PC-9 (cell line): Measurements from ENCODE around the gene KIFC3. TPM values are rescaled to one million over a fixed set of nuclear protein-coding genes. Genes with fewer than 3 reads are reported as not detected.

Source experiments
- BruUV-seq: library from RNA; stranded (reverse); fragments of 400-500 nt; replicated peaks from 2 replicates; lab custom pipeline; 2021; lab: Mats Ljungman, UMichigan
- CTCF ChIA-PET: fragments of 300-600 bp; sonication (Branson Sonifier 250); formaldehyde crosslinking; loops from one replicate; lab custom pipeline; 2022; ENCODE audit warnings: antibody characterized with exemption; lab: Charles Lee
- POLR2A ChIA-PET: fragments of 300-600 bp; sonication (Branson Sonifier 250); formaldehyde crosslinking; loops from one replicate; lab custom pipeline; 2022; ENCODE audit warnings: antibody characterized with exemption; ENCODE audit not compliant: unreplicated experiment; lab: Charles Lee
- DNase-seq, 2 experiments: peaks; one replicate each; pipeline versions ENCODE4 v3.0.0 to v3.0.0-alpha.2; 2015 to 2022; ENCODE audit warnings: mixed read lengths in 1 of 2
- H2AFZ ChIP-seq: fragments of 200-600 bp; sonication (generic); 2 replicates; pipeline ENCODE4 v1.8.1; 2017; ENCODE audit warnings: antibody characterized with exemption
- H3F3A ChIP-seq: fragments of 200-600 bp; sonication (generic); 2 replicates; pipeline ENCODE4 v1.8.1; 2017; ENCODE audit warnings: antibody characterized with exemption, mild to moderate bottlenecking, low read depth; ENCODE audit not compliant: insufficient read depth
- H3K27ac ChIP-seq: fragments of 200-600 bp; sonication (generic); 2 replicates; pipeline ENCODE4 v1.6.1; 2016; ENCODE audit warnings: mixed run types
- H3K27me3 ChIP-seq: fragments of 200-600 bp; sonication (generic); 2 replicates; pipeline ENCODE4 v1.6.1; 2016; ENCODE audit warnings: low read depth, mixed run types; ENCODE audit not compliant: insufficient read depth
- H3K36me3 ChIP-seq: fragments of 200-600 bp; sonication (generic); 2 replicates; pipeline ENCODE4 v1.6.1; 2016; ENCODE audit warnings: low read depth, mixed run types
- H3K4me1 ChIP-seq: fragments of 200-600 bp; sonication (generic); replicated peaks from 2 replicates; pipeline ENCODE4 v1.6.1; 2016; ENCODE audit warnings: mixed run types; ENCODE audit not compliant: insufficient read depth
- H3K4me2 ChIP-seq: fragments of 200-600 bp; sonication (generic); 2 replicates; pipeline ENCODE4 v1.6.1; 2017; ENCODE audit warnings: mixed run types
- H3K4me3 ChIP-seq: fragments of 200-600 bp; sonication (generic); 2 replicates; pipeline ENCODE4 v1.6.1; 2016; ENCODE audit warnings: mixed run types
- H3K79me2 ChIP-seq: fragments of 200-600 bp; sonication (generic); 2 replicates; pipeline ENCODE4 v1.6.1; 2017; ENCODE audit warnings: low read depth, mixed run types
- H3K9me2 ChIP-seq: fragments of 200-600 bp; sonication (generic); 2 replicates; pipeline ENCODE4 v1.8.1; 2017; ENCODE audit warnings: mild to moderate bottlenecking; ENCODE audit not compliant: insufficient read depth
- H3K9me3 ChIP-seq: fragments of 200-600 bp; sonication (generic); 2 replicates; pipeline ENCODE4 v1.8.1; 2016; ENCODE audit warnings: low read depth; ENCODE audit not compliant: insufficient read depth
- H4K20me1 ChIP-seq: fragments of 200-600 bp; sonication (generic); 2 replicates; pipeline ENCODE4 v1.8.1; 2017; ENCODE audit not compliant: insufficient read depth
- EZH2 ChIP-seq: fragments of 200-600 bp; sonication (generic); IDR thresholded peaks from 2 replicates; pipeline ENCODE4 v1.8.0; 2017; ENCODE audit warnings: antibody characterized with exemption, low read depth
- intact Hi-C: fragments of 100-400 bp; cut with micrococcal nuclease; formaldehyde crosslinking; loops from one replicate; pipeline ENCODE4 v1.10.0; 2022; ENCODE audit not compliant: unreplicated experiment
- total RNA-seq: library from RNA; stranded (reverse); gene quantifications from 2 replicates; pipeline ENCODE4 v1.2.3, GENCODE V29; 2021
- TF ChIP-seq, protein P1 (sequence below): fragments of 200-600 bp; sonication (generic); conservative IDR thresholded peaks from 2 replicates; pipeline ENCODE4 v1.6.1; 2017; ENCODE audit warnings: mixed run types, antibody characterized with exemption, mild to moderate bottlenecking, moderate library complexity

Gene KIFC3
- total RNA-seq, 1 experiment from 2014 or later = 52.5 TPM

DNA sequence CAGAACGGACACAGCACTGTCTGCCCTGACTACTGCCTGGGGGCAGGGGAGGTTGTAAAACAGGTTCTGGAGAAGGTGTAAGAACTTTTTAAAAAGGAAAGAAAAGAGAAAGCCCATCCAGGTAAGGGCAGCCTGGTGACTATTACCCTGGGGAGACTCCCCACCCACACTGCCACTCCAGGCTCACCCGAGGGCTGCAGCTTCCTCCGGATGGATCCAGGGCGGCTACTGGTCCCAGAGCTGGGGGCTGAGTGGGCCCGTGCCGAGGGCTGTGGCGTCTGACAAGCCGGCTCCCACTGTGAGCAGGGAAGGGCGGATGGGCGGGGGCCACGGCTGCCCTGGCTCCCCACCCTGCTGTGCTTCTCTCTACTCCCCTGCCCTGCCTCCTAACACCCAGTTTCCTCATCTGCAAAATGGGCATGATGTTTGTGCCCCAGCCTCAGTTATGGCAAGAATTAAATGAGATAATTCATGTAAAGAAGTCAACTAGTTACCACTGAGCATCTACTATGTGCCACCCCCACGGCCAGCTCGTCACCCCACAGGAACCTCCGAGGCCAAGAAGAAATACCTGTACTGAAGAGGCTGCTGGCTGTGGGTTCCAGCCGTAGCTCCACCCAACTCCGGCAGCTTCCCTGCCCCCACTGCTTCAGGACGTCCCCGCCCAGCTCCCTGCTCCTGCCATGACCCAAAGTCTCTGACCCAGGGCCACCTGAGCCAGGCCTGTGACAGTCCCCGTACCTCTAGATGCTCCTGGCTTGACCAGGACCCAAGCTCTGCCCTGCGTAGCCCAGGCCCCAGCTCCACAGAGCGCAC is 42.5 kb downstream of the KIFC3 start:
- ChIA-PET POLR2A (no interaction called here), CTCF (no interaction called here)
- H3K4me1 ChIP-seq = peaks cover 32% of the 10 kb centered on the region
- no peaks in the 10 kb centered on the region for H3K79me2 ChIP-seq
- no peaks in the 10 kb centered on the region for H3K9me3 ChIP-seq
- intact Hi-C loops = loop anchor here (1.0 kb wide), 1 partner anchor 39 kb away; no protein-coding TSS in a partner anchor
- no peak overlapping the region for H3K4me3 ChIP-seq
- H3K27ac ChIP-seq = peak overlapping the region; percentile 17; the same call in 1 of the 2 replicates
- H3K27me3 ChIP-seq = no peaks in the 10 kb centered on the region
- no peaks in the 10 kb centered on the region for H3K9me2 ChIP-seq
- no peaks in the 10 kb centered on the region for H3K36me3 ChIP-seq
- no TSS peak for BruUV-seq
- peak overlapping the region; percentile 15 for H3K4me2 ChIP-seq
- H4K20me1 ChIP-seq = peaks cover 5% of the 10 kb centered on the region; the same call in 1 of the 2 replicates
- peak; percentile 73 to 79 for DNase-seq
- H2AFZ ChIP-seq = no peak overlapping the region
- peaks cover 9% of the 10 kb centered on the region; the same call in 1 of the 2 replicates for H3F3A ChIP-seq
- TF ChIP-seq EZH2 = no peak

DNA sequence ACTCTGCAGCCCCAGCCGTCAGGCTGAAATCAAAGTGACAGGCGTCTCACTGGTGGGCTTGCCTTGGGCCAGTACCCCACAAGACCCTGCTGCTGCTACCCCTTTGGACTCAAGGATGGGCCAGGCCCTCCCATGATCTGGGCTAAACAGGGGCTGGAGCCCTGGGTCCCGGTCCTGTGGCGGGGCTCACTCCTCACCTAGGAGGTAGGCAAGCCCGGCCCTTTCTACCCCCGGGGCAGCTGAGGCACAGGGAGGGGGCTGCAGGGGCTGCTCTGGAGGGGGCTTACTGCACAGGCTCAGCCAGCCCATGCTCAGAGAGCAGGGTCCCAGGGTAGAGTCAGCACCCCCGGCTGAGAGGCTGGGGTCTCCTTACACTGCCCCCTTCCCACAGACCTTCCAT is 43.2 kb downstream of the KIFC3 start:
- TF ChIP-seq, protein P1, sequence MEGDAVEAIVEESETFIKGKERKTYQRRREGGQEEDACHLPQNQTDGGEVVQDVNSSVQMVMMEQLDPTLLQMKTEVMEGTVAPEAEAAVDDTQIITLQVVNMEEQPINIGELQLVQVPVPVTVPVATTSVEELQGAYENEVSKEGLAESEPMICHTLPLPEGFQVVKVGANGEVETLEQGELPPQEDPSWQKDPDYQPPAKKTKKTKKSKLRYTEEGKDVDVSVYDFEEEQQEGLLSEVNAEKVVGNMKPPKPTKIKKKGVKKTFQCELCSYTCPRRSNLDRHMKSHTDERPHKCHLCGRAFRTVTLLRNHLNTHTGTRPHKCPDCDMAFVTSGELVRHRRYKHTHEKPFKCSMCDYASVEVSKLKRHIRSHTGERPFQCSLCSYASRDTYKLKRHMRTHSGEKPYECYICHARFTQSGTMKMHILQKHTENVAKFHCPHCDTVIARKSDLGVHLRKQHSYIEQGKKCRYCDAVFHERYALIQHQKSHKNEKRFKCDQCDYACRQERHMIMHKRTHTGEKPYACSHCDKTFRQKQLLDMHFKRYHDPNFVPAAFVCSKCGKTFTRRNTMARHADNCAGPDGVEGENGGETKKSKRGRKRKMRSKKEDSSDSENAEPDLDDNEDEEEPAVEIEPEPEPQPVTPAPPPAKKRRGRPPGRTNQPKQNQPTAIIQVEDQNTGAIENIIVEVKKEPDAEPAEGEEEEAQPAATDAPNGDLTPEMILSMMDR = no peak
- TF ChIP-seq EZH2 = no peak
- DNase-seq = no peak
- Histone ChIP-seq H3K9me3 (no peaks in the 10 kb centered on the region), H3K27me3 (no peaks in the 10 kb centered on the region), H3K9me2 (no peaks in the 10 kb centered on the region), H3K27ac (no peak overlapping the region), H3K36me3 (no peaks in the 10 kb centered on the region), H3K4me2 (peak overlapping the region; percentile 15; the same call in 1 of the 2 replicates), H2AFZ (no peak overlapping the region), H3F3A (peaks cover 9% of the 10 kb centered on the region; the same call in 1 of the 2 replicates), H4K20me1 (peaks cover 5% of the 10 kb centered on the region; the same call in 1 of the 2 replicates), H3K4me1 (peaks cover 26% of the 10 kb centered on the region), H3K79me2 (no peaks in the 10 kb centered on the region), H3K4me3 (no peak overlapping the region)
- POLR2A ChIA-PET = no interaction called here
- CTCF ChIA-PET = no interaction called here
- intact Hi-C loops = loop anchor here (1.0 kb wide), 1 partner anchor 39 kb away; no protein-coding TSS in a partner anchor
- no TSS peak for BruUV-seq

- TSS peak; percentile 21 for BruUV-seq
- CTCF ChIA-PET = interaction anchor here (0.7 to 0.9 kb wide), 2 partner anchors 105 to 235 kb away, joined by 3 read pairs; no protein-coding TSS in a partner anchor
- no peaks in the 10 kb centered on the region for H3K36me3 ChIP-seq
Observed at GRCh38 chr16:57758331-57759117, 43.8 kb downstream of the KIFC3 start.

More at GRCh38 chr16:57758331-57759117, 43.8 kb downstream of the KIFC3 start:
- peaks cover 21% of the 10 kb centered on the region for H3K4me1 ChIP-seq
- DNase-seq = no peak
- H3K9me2 ChIP-seq = no peaks in the 10 kb centered on the region
- no peaks in the 10 kb centered on the region for H3K27me3 ChIP-seq
- no peak overlapping the region for H3K4me2 ChIP-seq
- H3F3A ChIP-seq = peaks cover 9% of the 10 kb centered on the region; the same call in 1 of the 2 replicates
- TF ChIP-seq EZH2 = no peak
- TF ChIP-seq, protein P1 = no peak
- POLR2A ChIA-PET = no interaction called here
- H4K20me1 ChIP-seq = peaks cover 5% of the 10 kb centered on the region; the same call in 1 of the 2 replicates
- no peaks in the 10 kb centered on the region for H3K79me2 ChIP-seq
- H3K9me3 ChIP-seq = no peaks in the 10 kb centered on the region
- no peak overlapping the region for H3K27ac ChIP-seq
- no peak overlapping the region for H3K4me3 ChIP-seq
- intact Hi-C loops = loop anchor here (1.0 kb wide), 1 partner anchor 40 kb away; no protein-coding TSS in a partner anchor
- no peak overlapping the region for H2AFZ ChIP-seq
